ENCODE measurements around the gene SBK2.
"Not testable (repeated sequence)": the region's sequence is repeated elsewhere in the genome, so short reads cannot be mapped to it uniquely, and the experiment has no call there.

The SBK2 gene, protein sequence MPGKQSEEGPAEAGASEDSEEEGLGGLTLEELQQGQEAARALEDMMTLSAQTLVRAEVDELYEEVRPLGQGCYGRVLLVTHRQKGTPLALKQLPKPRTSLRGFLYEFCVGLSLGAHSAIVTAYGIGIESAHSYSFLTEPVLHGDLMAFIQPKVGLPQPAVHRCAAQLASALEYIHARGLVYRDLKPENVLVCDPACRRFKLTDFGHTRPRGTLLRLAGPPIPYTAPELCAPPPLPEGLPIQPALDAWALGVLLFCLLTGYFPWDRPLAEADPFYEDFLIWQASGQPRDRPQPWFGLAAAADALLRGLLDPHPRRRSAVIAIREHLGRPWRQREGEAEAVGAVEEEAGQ

DNA sequence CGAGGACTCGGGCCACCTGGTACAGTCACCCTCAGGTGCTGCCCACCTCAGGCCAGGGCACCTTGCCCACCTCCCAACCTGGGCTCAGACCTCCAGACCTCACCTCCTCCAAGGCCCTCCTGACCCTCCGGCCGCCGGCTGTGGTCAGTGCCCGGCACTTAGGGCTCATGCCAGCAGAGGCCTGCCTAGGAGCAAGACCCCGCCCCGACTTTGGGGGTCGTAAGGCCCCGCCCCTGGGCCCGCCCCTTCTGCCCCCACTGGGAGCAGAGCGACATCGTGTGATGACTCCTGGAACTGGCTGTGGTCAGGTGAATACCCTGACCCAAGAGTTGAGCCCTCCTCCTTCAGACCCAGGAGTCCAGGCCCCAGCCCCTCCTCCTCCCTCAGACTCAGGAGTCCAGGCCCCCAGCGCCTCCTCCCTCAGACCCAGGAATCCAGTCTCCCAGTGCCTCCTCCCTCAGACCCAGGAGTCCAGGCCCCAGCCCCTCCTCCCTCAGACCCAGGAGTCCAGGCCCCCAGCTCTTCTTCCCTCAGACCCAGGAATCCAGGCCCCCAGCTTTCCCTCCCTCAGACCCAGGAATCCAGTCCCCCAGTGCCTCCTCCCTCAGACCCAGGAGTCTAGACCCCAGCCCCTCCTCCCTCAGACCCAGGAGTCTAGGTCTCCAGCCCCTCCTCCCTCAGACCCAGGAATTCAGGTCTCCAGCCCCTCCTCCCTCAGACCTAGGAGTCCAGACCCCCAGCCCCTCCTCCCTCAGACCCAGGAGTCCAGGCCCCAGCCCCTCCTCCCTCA, at the start of gene SBK2:
Gene SBK2, minus strand, starts transcription at position 183 of the 790 bp plus-strand sequence. CDS start 839 bp downstream, outside the sequence.
- DNase-seq (ENCODE audit: low read depth): no peak

DNA sequence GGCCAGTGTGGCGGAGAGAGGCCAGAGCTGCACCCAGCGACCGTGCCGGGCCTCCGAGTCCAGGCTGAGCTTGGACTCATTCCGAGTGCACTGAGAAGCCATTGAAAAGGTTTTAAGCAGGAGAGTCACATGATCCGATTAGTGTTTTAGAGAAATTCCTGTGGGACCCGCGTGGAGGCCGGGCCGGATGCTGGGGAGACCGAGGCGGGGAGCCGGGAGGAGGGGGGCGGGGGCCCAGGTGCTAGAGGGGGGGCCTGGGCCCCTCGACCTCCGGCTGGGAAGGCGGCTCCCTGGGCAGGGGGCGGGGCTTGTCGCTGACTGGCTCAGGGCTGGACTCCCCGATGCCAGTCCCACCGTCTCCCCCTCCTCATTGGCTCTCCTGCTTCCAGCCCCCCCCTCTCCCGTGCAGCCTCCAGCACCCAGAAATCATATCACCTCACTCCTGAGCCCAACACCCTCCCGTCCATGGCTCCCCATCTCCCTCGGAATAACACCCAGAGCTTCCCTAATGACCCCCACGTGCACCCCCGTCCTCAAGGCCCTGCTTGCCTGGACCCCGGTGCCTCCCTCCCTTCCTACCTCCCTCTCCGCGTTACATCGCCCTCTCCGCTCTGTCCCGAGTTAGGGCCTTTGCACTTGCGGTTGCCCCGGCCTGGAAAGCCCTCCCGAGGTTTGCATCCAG, 48.9 kb upstream of the SBK2 start:
- no peak for DNase-seq (ENCODE audit: low read depth)

DNA sequence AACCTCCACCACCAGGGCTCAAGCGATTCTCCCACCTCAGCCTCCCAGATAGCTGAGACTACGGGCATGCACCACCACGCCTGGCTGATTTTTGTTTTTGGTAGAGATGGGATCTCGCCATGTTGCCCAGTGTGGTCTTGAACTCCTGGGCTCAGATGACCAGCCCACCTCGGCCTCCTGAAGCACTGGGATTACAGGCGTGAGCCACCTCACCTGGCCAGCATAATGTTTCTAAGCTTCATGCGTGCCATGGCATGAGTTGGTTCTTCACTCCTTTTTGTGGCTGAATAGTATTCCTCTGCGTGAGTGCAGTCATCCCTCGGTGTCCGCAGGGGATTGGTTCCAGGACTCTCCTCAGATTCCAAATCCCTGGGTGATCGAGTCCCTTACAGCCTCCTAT, 47.9 kb upstream of the SBK2 start:
- DNase-seq (ENCODE audit: low read depth): no peak

DNA sequence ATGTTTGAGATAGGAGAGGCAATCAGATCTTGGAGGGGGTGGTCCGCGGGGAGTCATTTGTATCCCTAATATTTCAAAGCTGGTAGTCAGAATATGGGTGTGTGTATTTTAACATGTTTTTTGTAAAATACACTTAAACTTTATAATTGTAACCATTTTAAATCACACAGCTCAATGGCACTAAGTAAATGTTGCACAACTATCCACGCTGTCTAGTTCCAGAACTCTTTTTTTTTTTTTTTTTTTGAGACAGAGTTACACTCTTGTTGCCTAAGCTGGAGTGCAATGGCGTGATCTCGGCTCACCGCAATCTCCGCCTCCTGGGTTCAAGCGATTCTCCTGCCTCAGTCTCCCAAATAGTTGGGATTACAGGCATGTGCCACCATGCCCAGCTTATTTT, 47.0 kb upstream of the SBK2 start:
- not testable (repeated sequence) for DNase-seq (ENCODE audit: low read depth)

DNA sequence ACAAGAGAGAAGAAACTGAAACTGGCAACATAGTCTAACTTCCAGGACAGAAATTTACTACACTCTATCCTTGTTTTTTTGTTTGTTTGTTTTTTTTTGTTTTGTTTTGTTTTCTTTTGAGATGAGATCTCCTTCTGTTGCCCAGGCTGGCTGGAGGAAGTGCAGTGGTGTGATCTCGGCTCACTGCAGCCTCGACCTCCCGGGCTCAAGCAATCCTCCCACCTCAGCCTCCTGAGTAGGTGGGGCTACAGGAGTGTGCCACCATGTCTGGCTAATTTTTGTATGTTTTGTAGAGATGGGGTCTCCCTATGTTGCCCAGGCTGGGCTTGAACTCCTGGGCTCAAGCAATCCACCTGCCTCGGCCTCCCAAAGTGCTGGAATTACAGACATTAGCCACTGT, 45.4 kb upstream of the SBK2 start:
- not testable (repeated sequence) for DNase-seq (ENCODE audit: low read depth)

DNA sequence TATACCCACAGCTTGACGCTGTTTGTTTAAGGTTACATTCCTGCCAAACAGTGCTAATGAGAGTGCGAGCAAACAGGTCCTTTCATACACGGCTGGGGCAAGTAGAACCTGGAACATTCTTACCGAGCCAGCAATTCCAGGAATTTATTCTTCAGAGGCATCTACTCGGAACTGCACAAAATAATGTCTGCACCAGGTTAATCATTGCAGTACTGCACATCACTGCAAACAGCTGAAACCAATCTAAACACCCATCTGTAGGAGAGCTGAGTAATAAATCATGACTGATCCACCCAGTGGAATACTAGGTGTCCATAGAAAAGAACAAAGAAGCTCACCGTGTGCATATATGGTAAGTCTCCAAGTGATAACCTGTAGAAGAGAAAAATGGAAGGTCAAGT, 44.9 kb upstream of the SBK2 start:
- no peak for DNase-seq (ENCODE audit: low read depth)

DNA sequence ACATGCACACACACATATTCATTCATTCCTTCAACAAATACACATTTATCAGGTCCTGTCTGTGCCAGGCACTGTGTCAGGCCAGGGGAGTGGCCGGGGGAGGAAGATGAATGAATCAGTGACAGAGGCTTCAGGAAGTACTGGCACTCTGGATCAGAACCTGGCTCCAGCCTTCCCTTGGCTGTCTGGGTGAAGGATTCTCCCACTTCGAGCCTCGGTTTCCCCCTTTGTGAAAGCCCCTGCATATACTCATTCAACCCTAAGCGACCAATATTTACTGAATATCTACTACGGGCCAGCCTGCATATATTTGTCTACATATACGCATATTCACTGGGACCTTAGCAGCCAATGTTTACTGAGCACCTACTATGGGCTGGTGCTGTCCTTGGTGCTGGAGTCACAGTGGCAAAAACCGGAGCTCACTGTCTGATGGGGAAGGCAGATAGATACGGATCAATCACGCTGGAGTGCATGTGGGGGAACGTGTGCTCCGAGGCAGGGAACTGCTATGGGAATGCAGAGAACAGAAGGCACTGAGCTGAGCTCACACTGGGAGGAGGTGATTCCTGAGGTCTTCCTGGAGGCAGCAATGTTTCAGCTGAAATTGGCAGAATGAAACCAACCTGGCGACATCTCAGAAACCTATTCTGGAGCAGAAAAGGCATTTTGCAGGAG, 44.4 kb upstream of the SBK2 start:
- DNase-seq (ENCODE audit: low read depth): no peak

DNA sequence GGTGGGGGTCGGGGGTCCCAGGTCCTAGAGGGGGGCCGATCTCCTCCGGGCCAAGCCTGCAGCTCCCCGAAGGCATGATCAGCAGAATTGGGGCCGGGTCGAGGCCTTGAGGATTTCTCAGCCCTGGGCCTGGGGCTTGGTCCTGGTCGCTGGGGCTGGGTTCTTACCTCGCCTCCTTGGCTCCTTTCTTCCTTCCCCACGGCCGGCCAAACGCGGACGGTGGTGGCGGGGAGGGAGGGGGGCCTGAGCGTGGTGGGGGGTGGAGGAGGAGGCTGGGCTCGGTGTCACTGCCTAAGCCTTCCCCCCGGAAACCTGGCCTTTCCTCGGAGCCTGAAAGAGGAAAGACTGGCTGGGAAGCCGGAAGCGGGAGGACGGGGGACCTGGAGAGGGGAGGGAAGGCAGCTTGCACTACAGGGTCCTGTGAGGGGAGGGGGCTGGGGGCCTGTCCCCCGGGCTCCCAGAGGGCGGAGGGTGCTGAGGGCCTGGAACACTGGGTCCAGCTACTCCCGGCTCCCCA, 43.8 kb upstream of the SBK2 start, which contains the start of gene ZNF579:
Gene ZNF579, minus strand, starts transcription at position 221 of the 517 bp plus-strand sequence. CDS start 1,209 bp downstream, outside the sequence.
- DNase-seq (ENCODE audit: low read depth): peak; percentile 51

DNA sequence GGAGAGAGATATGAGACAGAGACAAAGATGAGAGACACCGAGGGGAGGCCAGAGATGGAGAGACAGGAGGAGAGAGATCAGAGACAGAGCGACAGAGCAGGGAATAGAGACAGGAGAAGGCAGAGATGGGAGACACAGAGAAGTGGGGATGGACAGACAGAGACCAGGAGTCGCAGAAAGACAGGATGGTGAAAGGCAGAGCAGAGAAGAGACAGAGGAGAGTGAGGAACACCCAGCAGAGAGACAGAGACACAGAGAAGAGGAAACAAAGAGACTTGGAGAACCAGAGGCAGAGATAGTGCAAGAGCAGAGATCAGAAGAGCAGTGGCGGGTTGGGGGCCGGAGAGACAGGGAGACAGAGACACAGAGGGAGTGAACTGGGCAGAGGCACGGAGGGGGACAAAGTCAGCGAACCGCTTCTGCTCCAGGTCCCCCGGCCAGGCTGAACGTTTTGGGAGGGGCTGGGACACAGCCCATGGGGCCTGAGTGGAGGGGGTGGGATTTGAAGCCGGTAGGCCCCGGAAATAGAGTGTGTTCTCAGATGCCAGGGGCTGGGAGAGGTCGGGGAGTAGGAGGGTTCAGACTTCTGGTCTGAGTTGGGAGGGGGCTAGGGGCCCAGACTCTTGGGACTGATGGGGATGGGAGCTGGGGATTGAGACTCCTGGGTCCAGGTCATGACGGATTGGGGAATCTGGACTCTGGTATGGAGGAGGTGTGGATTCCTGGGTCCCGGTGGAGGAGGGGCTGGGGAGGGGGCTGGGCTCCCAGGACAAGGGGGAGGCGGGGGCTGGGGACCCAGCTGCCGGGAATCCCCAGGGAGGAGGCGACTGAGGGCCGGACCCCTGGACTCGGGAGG, 43.1 kb upstream of the SBK2 start:
- DNase-seq (ENCODE audit: low read depth): no peak

DNA sequence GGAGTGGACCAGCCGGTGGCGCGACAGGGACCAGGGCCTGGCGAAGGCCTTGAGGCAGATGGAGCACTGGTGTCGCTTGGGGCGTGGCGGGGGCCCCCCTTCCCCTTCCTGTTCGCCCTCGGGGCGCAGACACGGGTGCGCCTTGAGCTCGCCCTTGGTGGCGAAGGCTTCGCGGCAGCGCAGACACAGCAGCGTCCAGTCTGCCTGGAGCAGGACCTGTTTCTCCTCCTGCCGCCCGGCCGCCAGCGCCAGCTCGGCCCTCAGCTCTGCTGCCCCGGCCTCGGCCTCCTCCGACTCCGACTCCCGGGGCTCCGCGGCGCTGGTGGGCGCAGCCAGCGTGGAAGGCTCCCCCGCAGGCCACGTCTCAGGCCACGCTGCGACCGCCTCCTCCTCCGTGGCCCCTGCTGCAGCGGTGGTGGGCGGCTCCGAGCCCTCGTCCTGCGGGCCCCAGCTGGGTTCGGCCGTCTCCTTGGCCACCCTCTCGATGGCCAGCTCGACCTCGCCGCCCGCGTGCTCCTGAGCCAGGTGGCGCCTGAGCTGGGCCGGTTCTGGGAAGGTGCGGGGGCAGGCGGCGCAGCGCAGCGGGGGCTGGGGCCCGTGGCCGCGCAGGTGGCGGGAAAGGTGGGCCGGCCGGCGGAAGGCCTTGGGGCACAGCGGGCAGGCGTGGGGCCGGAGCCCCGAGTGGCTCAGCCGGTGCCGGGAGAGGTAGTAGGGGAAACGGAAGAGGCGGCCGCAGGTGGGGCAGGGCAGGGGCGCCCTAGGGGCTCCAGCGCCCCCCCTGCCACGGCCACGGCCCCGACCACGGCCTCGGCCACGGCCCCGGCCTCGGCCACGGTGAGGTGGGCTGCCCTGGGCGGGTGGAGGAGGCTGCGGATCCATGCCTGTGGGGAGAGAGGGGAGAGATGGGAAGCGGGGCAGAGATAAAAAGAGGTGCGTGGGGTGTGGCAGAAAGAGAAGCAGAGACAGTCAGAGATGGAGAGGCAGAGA, 42.1 kb upstream of the SBK2 start:
- DNase-seq (ENCODE audit: low read depth): no peak

DNA sequence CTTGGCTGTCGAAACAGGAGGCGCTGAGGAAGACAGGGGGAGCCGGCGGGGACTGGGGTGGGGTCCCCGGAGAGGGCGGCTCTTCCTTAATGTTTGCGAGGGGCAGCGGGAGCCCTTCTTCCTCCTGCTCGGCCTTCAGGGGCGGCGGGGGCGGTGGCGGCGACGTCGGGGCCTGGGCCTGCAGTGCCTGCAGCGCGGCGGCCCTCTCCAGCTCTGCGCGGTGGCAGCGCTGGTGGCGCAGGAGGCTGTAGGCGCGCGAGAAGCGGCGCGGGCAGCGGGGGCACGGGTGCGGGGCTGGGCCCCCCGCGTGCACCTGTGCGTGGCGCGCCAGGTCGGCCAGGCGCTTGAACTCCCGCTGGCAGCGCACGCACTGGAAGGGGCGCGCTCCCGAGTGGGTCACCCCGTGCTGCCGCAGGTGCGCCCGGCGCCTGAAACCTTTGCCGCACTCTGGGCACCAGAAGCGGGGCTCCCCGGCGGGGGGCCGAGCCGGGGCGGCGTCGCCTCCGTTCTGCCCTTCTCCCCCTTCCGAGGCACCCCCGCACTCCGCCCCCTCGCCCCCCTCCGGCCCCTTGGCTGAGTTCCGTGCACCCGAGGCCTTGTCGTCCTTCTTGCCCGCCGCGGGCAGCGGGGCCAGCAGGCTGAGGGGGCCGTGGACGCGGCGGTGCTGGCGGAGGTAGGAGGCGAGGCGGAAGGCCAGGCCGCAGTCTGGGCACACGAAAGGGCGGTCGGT, 41.3 kb upstream of the SBK2 start:
- DNase-seq (ENCODE audit: low read depth): no peak

DNA sequence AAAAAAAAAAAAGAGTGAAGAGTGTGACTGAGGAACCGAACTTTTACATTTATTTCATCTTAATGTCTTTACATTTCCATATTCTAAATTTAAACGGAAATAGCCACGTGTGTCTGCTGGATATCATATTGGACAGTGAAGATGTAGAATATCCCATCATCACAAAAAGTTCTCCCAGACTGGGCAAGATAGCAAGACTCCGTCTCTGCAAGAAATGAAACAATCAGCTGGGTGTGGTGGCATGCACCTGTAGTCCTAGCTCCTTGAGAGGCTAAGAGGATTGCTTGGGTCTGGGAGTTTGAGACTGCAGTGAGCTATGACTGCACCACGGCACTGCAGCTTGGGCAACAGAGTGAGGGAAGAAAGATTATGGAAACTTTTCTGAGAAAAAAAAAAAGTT, 39.8 kb upstream of the SBK2 start:
- no peak for DNase-seq (ENCODE audit: low read depth)

DNA sequence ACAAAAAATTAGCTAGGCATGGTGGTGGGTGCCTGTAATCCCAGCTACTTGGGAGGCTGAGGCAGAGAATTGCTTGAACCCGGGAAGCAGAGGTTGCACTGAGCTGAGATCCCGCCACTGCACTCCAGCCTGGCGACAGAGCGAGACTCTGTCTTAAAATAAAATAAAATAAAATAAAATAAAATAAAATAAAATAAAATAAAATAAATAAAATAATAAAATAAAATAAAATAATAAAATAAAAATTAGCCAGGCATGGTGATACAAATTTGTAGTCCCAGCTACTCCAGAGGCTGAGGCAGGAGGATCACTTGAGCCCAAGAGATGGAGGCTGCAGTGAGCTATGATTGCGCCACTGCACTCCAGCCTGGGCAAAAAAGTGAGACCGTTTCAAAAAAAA, 37.0 kb upstream of the SBK2 start:
- DNase-seq (ENCODE audit: low read depth): not testable (repeated sequence)

DNA sequence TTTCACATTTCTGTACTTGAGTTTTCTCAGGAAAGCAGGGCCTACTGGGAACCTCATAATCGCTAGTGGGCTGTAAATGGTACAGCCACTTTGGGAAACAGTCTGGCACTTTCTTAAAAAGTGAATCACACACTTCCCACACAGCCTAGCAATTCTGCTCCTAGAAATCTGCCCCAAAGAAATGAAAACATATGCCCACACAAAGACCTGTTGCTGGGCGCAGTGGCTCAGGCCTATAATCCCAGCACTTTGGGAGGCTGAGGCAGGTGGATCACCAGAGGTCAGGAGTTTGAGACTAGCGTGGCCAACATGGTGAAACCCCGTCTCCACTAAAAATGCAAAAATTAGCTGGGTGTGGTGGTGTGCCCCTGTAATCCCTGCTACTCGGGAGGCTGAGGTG, 32.5 kb upstream of the SBK2 start:
- not testable (repeated sequence) for DNase-seq (ENCODE audit: low read depth)

DNA sequence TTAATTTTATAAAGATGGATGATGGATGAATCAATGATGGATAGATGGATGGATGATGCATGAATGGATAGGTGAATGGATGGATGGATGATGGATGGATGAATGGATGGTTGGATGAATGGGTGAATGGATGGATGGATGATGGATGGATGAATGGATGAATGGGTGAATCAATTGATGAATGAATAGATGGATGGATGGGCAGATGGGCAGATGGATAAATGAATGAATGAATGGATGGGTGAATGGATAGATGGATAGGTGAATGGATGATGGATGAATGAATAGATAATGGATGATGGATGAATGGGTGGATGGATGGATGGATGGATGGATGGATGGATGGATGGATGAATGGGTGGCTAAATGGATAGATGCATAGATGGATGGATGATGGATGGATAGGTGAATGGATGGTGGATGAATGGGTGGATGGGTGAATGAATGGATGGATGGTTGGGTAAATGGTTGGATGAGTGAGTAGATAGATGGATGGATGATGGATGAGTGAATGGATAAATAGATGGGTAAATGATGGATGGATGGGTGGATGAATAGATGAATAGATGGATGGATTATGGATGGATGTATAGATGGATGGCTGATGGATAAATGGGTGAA, 30.9 kb upstream of the SBK2 start:
- no peak for DNase-seq (ENCODE audit: low read depth)

DNA sequence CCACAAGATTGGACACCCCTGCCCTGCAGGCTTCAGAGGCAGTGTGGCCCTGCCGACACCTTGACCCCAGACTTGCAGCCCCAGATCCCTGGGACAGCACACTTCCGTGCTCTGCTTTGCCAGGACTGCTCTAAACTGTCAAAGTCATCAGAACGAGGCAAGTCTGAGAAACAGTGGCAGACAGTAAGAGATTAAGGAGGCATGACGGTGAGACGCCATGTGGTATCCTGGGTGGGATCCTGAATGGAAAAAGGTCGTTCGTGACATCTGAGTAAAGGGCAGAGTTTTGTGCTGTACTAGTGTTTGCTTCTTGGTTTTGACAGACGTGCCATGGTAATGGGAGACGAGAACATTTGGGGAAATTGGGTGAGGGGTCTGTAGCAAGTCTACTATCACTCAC, 29.9 kb upstream of the SBK2 start:
- no peak for DNase-seq (ENCODE audit: low read depth)

DNA sequence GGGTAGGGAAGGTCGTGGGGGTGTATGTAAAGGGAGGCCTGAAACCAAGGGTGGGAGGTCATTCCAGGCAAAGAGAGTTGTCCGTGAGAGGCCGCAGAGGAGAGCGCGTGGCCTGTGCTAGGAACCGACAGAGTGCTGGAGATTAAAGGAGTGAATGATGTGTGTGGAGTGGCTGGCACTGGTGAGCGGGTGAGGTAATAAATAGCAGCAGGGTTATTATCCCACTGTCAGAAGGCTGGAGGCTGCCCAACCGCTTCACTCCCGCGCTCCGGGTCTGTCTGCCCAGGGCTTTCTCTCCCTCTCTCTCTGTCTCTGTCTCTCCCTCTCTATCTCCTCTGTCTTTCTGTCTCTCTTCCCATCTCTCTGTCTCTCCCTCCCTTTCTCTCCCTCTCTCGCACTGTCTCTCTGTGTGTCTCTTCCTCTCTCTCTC, 26.3 kb upstream of the SBK2 start:
- DNase-seq (ENCODE audit: low read depth): no peak

DNA sequence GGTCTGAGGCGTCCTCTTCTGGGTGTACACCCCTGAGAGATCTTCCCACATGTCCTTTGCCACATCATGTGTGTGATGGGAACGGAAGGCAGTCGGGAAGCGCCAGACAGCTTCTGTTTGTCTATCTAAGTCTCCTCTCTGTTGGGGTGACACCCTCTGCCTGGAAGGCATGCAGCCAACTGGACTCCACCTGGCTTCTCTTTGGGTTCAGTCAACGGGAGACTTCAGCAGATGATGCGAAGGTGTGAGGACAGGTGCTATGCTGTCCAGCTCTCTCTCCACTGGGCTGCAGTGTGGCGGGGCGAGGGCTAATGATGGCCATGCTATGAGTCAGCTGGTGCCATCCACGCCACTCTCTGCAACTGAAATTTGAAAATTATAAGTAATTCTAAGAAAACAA, 22.8 kb upstream of the SBK2 start:
- no peak for DNase-seq (ENCODE audit: low read depth)
